Mesothelial cell of epicardium (in vitro differentiated cells): Measurements from ENCODE around the gene SCRG1. TPM values are rescaled to one million over a fixed set of nuclear protein-coding genes. Genes with fewer than 3 reads are reported as not detected.

Experiments
- DNase-seq, 2 experiments: peaks; one replicate each; pipeline ENCODE4 v3.0.0; 2021; ENCODE audit warnings: low spot score in 2 of 2; ENCODE audit not compliant: unreplicated experiment in 2 of 2
- H3K27ac Mint-ChIP-seq: 2 replicates; pipeline ENCODE4 v1.8.0; 2021; ENCODE audit warnings: mixed read lengths
- H3K27me3 Mint-ChIP-seq: 2 replicates; pipeline ENCODE4 v1.8.0; 2021; ENCODE audit warnings: low read depth, mixed read lengths
- H3K36me3 Mint-ChIP-seq: 2 replicates; pipeline ENCODE4 v1.8.0; 2021; ENCODE audit warnings: mixed read lengths
- H3K4me1 Mint-ChIP-seq: 2 replicates; pipeline ENCODE4 v1.8.0; 2021; ENCODE audit warnings: mixed read lengths
- H3K4me3 Mint-ChIP-seq: 2 replicates; pipeline ENCODE4 v1.8.0; 2021; ENCODE audit warnings: mild to moderate bottlenecking, moderate library complexity, mixed read lengths
- H3K9me3 Mint-ChIP-seq: 2 replicates; pipeline ENCODE4 v1.8.0; 2021; ENCODE audit warnings: mixed read lengths
- CTCF ChIP-seq: fragments of 200-600 bp; sonication (generic); IDR thresholded peaks from one replicate; pipeline ENCODE4 v1.5.0; 2021; ENCODE audit warnings: antibody characterized with exemption; ENCODE audit not compliant: unreplicated experiment
- total RNA-seq: library from RNA; stranded (reverse); gene quantifications from 3 replicates; pipeline ENCODE4 v1.2.1, GENCODE V29; 2021

The SCRG1 gene
- total RNA-seq, 1 donor from 2014 or later = 0.42 TPM

GRCh38 chr4:173370477-173371291 is 28.2 kb downstream of the SCRG1 start, which contains the start of gene SAP30:
Gene SAP30 (plus strand): TSS chr4:173370954. CDS start chr4:173371183, 229 bp downstream.
- Mint-ChIP-seq H3K27me3 (no peaks in the 10 kb centered on the region), H3K9me3 (no peaks in the 10 kb centered on the region), H3K27ac (peak within 1 kb of the TSS; percentile 100), H3K4me1 (peaks cover 23% of the 10 kb centered on the region), H3K4me3 (peak within 1 kb of the TSS; percentile 100), H3K36me3 (peaks cover 1% of the 10 kb centered on the region)
- no peak for TF ChIP-seq CTCF
- DNase-seq = peak; percentile 95 to 98

GRCh38 chr4:173370130-173370476 is 28.8 kb downstream of the SCRG1 start:
- peak overlapping the region; percentile 100 for H3K4me3 Mint-ChIP-seq
- H3K4me1 Mint-ChIP-seq = peaks cover 23% of the 10 kb centered on the region
- peak in 1 of 2 experiments; percentile 58 for DNase-seq
- H3K27me3 Mint-ChIP-seq = no peaks in the 10 kb centered on the region
- peak overlapping the region; percentile 100 for H3K27ac Mint-ChIP-seq
- H3K36me3 Mint-ChIP-seq = peaks cover 1% of the 10 kb centered on the region
- TF ChIP-seq CTCF = no peak
- no peaks in the 10 kb centered on the region for H3K9me3 Mint-ChIP-seq

GRCh38 chr4:173367946-173368345 is 31.0 kb downstream of the SCRG1 start:
- Mint-ChIP-seq H3K4me3 (peak overlapping the region; percentile 46), H3K27me3 (no peaks in the 10 kb centered on the region), H3K36me3 (no peaks in the 10 kb centered on the region), H3K27ac (no peak overlapping the region), H3K9me3 (no peaks in the 10 kb centered on the region), H3K4me1 (peaks cover 18% of the 10 kb centered on the region)
- no peak for DNase-seq
- TF ChIP-seq CTCF = no peak

GRCh38 chr4:173367285-173367684 is 31.6 kb downstream of the SCRG1 start:
- Mint-ChIP-seq H3K36me3 (no peaks in the 10 kb centered on the region), H3K27ac (no peak overlapping the region), H3K4me1 (peaks cover 13% of the 10 kb centered on the region), H3K4me3 (peak overlapping the region; percentile 32), H3K27me3 (no peaks in the 10 kb centered on the region), H3K9me3 (no peaks in the 10 kb centered on the region)
- no peak for DNase-seq
- TF ChIP-seq CTCF = no peak

- Mint-ChIP-seq H3K27me3 (no peaks in the 10 kb centered on the region), H3K27ac (no peak overlapping the region), H3K36me3 (no peaks in the 10 kb centered on the region), H3K4me3 (no peak overlapping the region), H3K4me1 (peaks cover 11% of the 10 kb centered on the region), H3K9me3 (no peaks in the 10 kb centered on the region)
- no peak for DNase-seq
- TF ChIP-seq CTCF = no peak
Observed at GRCh38 chr4:173365359-173365996, 33.4 kb downstream of the SCRG1 start.
